ENCODE measurements around the gene MCF2. TPM values are rescaled to one million over a fixed set of nuclear protein-coding genes. Genes with fewer than 3 reads are reported as not detected.

The MCF2 gene
- total and polyA plus RNA-seq, 2 of the 8 experiments (the other 6 are each of a cell fraction or from before 2014, with no cell fraction given), result 0.30 to 0.71 TPM

GRCh38 chrX:139725720-139726119, 17.8 kb upstream of the MCF2 start:
- H3K4ac ChIP-seq (replicated peaks; ENCODE audit: insufficient read length, low read depth, low read length), result no peak overlapping the region
- H3K56ac ChIP-seq (replicated peaks; ENCODE audit: insufficient read length, low read depth, low read length), result no peak overlapping the region
- ChIA-PET POLR2A (ENCODE audit: partially characterized antibody) (no interaction called here), CTCF (ENCODE audit: partially characterized antibody) (no interaction called here)
- no peaks in the 10 kb centered on the region for H3K4me1 ChIP-seq (replicated peaks in 1 of 4; ENCODE audit: control insufficient read depth in 3 of 4, insufficient read depth in 4 of 4, low read length in 3 of 4)
- H3K23ac ChIP-seq (ENCODE audit: insufficient read length), result no peak overlapping the region
- H3K4me2 ChIP-seq (ENCODE audit: insufficient read depth in 1 of 2, low read depth in 2 of 2, low read length in 2 of 2), result no peak overlapping the region
- no peak overlapping the region for H3K27ac ChIP-seq (ENCODE audit: low read depth, low read length)
- no peak overlapping the region for H4K91ac ChIP-seq (replicated peaks; ENCODE audit: insufficient read length, low read length)
- no peaks in the 10 kb centered on the region for H3K79me1 ChIP-seq (ENCODE audit: low read depth, low read length)
- H4K20me1 ChIP-seq (replicated peaks in 1 of 2; ENCODE audit: control insufficient read depth in 1 of 2, insufficient read depth in 2 of 2, low read length in 2 of 2), result no peaks in the 10 kb centered on the region
- DNase-seq (ENCODE audit: low read depth in 1 of 2, low spot score in 2 of 2) (no peak), FAIRE-seq (no peak)
- H4K5ac ChIP-seq (ENCODE audit: insufficient read length, low read depth, low read length), result no peak overlapping the region
- no peaks in the 10 kb centered on the region for H3K23me2 ChIP-seq (ENCODE audit: low read depth, low read length)
- H2BK5ac ChIP-seq (ENCODE audit: low read depth, low read length), result no peak overlapping the region
- H2BK15ac ChIP-seq (ENCODE audit: low read length), result no peak overlapping the region
- no peak overlapping the region for H2BK12ac ChIP-seq (ENCODE audit: low read depth, low read length)
- no peaks in the 10 kb centered on the region for H3K9me3 ChIP-seq (ENCODE audit: insufficient read depth in 2 of 2, low read depth in 1 of 2, low read length in 1 of 2)
- no peak overlapping the region for H3K18ac ChIP-seq (ENCODE audit: extremely low read depth, low read length)
- H2BK120ac ChIP-seq (replicated peaks; ENCODE audit: low read depth, low read length), result no peak overlapping the region
- H3K79me2 ChIP-seq (ENCODE audit: control insufficient read depth in 1 of 2, insufficient read depth in 2 of 2, low read length in 2 of 2), result no peaks in the 10 kb centered on the region
- TF ChIP-seq CHD2 (IDR thresholded peaks at IDR 0.05; ENCODE audit: low read length) (no peak), POLR2AphosphoS5 (IDR thresholded peaks at IDR 0.05; ENCODE audit: low read depth, low read length) (no peak), BRCA1 (IDR thresholded peaks at IDR 0.05; ENCODE audit: low read depth, low read length) (no peak)
- no peak overlapping the region for H2BK20ac ChIP-seq (ENCODE audit: low read length)
- H3K27me3 ChIP-seq (replicated peaks in 1 of 4; ENCODE audit: control insufficient read depth in 3 of 4, extremely low read depth in 1 of 4, insufficient read depth in 3 of 4, low read length in 3 of 4), result no peaks in the 10 kb centered on the region
- no peak overlapping the region for H3K4me3 ChIP-seq (ENCODE audit: extremely low read depth in 1 of 4, insufficient read depth in 2 of 4, low read depth in 3 of 4, low read length in 4 of 4)
- H2AK5ac ChIP-seq (ENCODE audit: low read depth, low read length), result no peak overlapping the region
- no peak overlapping the region for H2AFZ ChIP-seq (ENCODE audit: low read length)
- no peak overlapping the region for H4K8ac ChIP-seq (ENCODE audit: extremely low read depth, insufficient read depth, low read length)
- H3K36me3 ChIP-seq (ENCODE audit: control insufficient read depth in 2 of 4, insufficient read depth in 4 of 4, low read length in 3 of 4), result peaks cover 0 to 4% (median 0%) of the 10 kb centered on the region in 4 experiments; a peak in 1 of 8 replicates
- H3K14ac ChIP-seq (ENCODE audit: insufficient read length), result no peak overlapping the region
- no peak overlapping the region for H3K9ac ChIP-seq (replicated peaks in 1 of 4; ENCODE audit: extremely low read depth in 1 of 4, low read depth in 3 of 4, low read length in 3 of 4)
- WGBS, 2 experiments (ENCODE audit: extremely low coverage in 1 of 2, insufficient coverage in 1 of 2, insufficient read length in 1 of 2, insufficient replicate concordance in 2 of 2, low coverage in 1 of 2, low lambda C conversion rate in 2 of 2, missing lambda C conversion rate in 1 of 2), result 100% methylated on average over 1 of the region's 1 CpG; no CpG with 5 or more reads in 1 of the 2 experiments
